KG1 (cell line): ENCODE results near the gene LRBA.
"Not testable (repeated sequence)": the region's sequence is repeated elsewhere in the genome, so short reads cannot be mapped to it uniquely, and the experiment has no call there.

ENCODE experiments used
- DNase-seq: peaks from one replicate; lab custom pipeline; 2025; lab: John Stamatoyannopoulos, UW

The LRBA gene

DNA sequence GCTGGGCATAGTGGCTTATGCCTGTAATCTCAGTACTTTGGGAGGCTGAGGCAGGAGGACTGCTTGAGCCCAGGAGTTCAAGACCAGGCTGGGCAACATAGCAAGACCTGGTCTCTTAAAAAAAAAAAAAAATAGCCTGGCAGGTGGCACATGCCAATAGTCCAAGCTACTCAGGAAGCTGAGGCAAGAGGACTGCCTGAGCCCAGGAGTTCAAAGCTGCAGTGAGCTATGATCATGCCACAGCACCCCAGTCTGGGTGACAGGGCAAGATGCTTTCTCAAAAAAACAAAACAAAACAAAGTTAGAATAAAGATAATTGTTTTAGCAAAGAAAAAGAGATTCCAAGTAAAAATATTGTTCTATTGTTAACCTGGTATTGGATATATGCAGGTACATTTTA is 75.0 kb downstream of the LRBA start:
- DNase-seq, result no peak

- no peak for DNase-seq
These were observed 75.6 kb downstream of the LRBA start for GRCh38 chr4:150939530-150939929.

GRCh38 chr4:150938873-150939499 is 76.1 kb downstream of the LRBA start:
- no peak for DNase-seq

- no peak for DNase-seq
These were observed 76.7 kb downstream of the LRBA start for GRCh38 chr4:150938417-150938816.

GRCh38 chr4:150934022-150934421 is 81.1 kb downstream of the LRBA start:
- no peak for DNase-seq

- no peak for DNase-seq
These were observed 83.3 kb downstream of the LRBA start for GRCh38 chr4:150931796-150932195.

DNA sequence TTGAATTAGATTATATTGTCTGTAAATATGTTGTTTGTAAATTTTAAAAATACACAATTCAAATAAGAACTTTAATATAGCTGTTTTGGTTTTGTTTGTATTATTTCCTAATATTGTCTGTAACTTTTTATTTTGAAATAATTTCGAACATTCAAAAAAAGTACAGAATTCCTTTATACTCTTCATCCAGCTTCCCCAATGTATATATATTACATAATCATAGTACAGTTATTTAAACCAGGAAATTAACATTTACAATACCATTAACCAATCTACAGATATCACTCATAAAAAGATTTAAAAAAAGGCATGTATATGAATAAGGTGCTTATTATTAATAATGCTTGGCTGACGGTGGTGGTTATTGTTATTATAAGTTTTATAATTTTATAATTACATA is 84.1 kb downstream of the LRBA start:
- no peak for DNase-seq

- DNase-seq, result no peak
These were observed 91.1 kb downstream of the LRBA start for GRCh38 chr4:150923945-150924344.

GRCh38 chr4:150921486-150921885 is 93.6 kb downstream of the LRBA start:
- DNase-seq, result not testable (repeated sequence)

DNA sequence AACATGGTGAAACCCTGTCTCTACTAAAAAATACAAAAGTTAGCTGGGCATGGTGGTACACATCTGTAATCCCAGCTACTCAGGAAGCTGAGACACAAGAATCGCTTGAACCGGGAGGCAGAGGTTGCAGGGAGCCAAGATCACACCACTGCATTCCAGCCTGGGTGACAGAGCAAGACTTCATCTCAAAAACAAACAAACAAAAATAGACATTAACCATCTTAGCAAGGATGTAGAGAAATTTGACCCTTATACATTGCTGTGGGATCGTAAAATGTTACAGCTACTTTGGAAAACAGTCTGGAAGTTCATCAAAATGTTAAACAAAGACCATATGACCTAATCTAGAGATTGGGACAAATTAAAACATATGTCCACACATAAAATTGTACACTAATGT is 96.5 kb downstream of the LRBA start:
- not testable (repeated sequence) for DNase-seq

DNA sequence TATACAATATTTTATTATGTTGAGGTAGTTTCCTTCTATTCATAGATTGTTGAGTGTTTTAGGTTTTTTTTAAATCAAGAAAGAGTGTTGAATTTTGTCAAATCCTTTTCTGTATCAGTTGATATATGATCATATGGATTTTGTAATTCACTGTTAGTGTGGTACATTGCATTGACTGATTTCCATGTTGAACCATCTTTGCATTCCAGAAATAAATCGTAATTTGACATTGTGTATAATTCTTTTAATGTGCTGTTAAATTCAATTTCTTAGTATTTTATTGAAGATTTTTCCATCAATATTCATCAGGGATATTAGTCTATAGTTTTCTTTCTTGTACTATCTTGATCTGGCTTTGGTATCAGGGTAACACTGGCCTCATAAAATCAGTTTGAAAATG is 103.8 kb downstream of the LRBA start:
- DNase-seq, result no peak

DNA sequence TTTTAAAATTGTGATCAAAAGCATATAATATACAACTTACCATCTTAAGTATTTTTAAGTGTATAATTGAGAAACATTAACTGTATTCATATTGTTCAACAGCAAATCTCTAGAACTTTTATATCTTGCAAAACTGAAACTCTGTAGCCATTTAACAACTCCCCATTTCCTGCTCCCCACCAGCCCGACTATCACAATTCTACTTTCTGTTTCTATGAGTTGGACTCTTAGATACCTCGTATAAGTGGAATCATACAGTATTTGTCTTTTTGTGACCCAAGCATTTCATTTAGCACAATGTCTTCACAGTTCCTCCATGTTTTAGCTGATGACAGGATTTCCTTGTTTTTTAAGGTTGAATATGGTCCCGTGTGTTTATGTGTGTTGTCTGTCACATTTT is 106.0 kb downstream of the LRBA start:
- no peak for DNase-seq

DNA sequence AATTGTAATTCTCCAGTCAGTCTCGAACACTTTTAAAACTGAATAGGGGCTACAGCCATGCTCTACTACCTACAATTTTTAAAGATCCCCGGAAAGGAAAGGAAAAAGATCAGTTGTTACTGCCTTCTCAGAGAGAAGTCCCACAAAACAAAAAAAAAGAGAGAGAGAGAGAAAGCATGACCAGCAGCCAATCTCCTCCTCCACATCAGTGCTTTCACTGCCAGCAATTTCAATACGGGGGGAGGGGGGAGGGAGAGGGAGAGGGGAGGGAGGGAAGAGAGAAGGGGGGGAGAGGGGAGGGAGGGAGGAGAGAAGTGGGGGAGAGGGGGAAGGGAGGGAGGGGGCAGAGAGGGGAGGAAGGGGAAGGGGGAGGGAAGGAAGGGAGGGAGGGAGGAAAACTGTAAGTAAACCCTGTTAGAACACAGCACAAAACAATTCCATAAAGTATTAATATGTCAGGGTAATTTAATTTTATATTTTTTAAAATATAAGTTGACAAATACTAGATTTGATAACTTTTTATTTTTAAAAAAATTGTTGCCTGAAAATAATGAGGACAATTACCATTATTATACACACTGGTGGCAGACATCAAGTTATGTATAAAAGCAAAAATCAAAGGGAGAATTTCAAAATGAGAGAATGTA is 108.0 kb downstream of the LRBA start:
- no peak for DNase-seq

DNA sequence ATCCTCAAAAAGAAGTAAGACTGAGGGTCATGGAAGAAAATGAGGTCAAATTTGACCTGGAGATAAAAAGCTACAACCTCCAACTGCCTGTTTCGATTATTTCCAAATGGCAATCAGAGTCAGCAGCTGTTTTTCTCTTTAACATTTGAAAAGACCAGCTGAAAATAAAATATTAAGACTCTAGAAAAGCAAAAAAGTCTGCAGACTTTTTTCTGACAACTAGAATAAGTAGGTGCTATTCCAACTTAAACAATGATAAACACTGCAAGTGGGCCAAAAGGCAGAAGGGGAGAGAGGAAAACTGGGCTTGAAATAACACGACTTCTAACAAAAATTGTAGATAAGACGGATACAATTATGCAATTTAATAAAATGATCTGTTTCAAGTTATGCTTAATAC is 110.4 kb downstream of the LRBA start:
- no peak for DNase-seq

GRCh38 chr4:150903603-150904002 is 111.5 kb downstream of the LRBA start:
- no peak for DNase-seq

DNA sequence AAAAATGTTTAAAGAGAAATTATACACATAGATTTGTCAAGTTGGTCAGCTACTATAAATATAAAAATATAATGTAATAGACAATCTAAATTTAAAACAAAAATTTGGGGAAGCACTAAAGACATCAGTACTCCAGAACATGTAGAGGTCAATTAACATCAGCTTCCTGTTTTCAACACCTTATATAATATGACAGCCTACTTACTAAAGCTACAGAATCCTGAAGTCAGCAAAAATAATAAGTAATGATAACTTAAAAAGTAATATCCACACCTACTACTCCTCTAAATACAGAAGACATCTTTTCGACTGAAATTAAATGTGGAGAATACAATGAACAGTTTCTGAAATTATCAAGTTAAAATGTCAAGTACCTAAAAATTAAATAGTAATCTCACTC is 118.6 kb downstream of the LRBA start:
- DNase-seq, result no peak

DNA sequence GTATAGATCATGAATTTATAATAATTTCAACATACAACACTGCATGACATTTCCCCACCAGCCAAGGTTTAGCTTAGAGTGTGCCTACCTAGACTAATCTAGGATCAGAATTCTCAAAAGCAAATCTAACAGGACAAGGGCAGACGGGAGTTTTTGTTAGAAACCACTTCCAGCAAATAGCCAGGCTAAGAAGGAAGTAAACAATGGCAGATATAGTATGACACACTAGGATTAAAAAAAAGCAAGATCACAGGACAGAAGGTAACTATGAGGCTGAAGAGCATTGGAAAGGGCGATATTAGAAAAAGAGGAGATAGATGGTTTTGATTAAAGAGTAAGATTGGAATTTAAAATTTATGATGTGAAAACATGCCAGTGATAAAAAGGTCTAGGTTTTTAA is 124.8 kb downstream of the LRBA start:
- DNase-seq, result no peak

- DNase-seq, result no peak
These were observed 125.8 kb downstream of the LRBA start for GRCh38 chr4:150889306-150889705.

GRCh38 chr4:150888625-150889024 is 126.5 kb downstream of the LRBA start:
- no peak for DNase-seq

DNA sequence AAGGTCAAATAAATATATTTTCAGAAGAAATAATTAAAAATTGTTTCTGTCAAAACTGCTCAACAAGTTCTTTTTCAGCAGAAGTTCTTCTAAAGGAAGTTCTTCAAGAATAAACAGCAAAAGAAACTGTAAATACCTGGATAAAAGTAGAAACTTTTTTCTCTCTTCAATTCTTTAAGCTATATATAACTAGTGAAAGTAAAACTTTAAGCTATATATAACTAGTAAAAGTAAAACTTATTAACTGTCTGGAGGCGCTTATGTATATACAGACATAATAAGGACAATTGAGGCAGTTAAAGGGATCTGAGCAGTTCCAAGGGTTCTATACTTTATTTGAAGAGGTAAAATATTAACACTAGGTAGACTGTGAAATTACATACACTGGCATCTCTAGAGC is 126.9 kb downstream of the LRBA start:
- DNase-seq, result no peak

GRCh38 chr4:150886597-150886996 is 128.5 kb downstream of the LRBA start:
- DNase-seq, result no peak

GRCh38 chr4:150884625-150885024 is 130.5 kb downstream of the LRBA start:
- DNase-seq, result no peak

GRCh38 chr4:150875367-150875766 is 139.7 kb downstream of the LRBA start:
- DNase-seq, result no peak
